AG09309 (cell line): Measurements from ENCODE around the gene CDK17.

ENCODE experiments used
- DNase-seq: peaks from one replicate; pipeline ENCODE4 v3.0.0-alpha.2; 2010; ENCODE audit warnings: low read depth
- H3K4me3 ChIP-seq: 2 replicates; pipeline ENCODE4 v1.5.1; 2011; ENCODE audit warnings: mild to moderate bottlenecking, low read depth, low read length, moderate library complexity; ENCODE audit not compliant: control insufficient read depth
- TF ChIP-seq, protein P1 (sequence below): IDR thresholded peaks from 2 replicates; pipeline ENCODE4 v1.5.1; 2011; ENCODE audit warnings: mild to moderate bottlenecking, low read depth, low read length, inconsistent platforms; ENCODE audit not compliant: insufficient read depth, control insufficient read depth; ENCODE audit errors: missing control alignments

Gene CDK17

DNA sequence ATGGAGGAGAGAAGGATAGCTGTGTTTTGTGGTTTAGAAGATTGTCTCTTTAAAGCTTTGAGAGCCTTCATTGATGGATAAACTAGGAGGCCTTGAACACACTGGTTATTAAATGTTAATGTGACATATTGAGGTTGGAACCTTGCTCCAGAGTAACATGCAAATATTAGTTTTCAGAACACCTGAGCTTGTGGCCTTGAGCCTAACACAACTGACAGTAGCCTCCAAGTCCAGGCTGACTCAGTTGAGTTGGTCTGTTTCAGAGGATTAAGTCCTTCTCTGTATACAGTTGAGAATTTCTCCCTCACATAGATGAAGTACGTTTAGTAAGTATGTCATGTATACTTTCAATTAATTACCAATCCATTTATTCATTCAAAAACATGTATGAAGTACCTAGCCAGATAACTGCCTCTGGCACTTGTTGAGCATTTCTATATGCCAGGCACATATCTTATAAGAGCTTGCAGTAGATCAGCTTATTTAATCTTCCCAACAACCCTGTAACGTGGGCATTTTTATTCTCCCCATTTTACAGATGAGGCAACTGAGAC, 142.6 kb downstream of the CDK17 start:
- no peak for DNase-seq
- TF ChIP-seq, protein P1, sequence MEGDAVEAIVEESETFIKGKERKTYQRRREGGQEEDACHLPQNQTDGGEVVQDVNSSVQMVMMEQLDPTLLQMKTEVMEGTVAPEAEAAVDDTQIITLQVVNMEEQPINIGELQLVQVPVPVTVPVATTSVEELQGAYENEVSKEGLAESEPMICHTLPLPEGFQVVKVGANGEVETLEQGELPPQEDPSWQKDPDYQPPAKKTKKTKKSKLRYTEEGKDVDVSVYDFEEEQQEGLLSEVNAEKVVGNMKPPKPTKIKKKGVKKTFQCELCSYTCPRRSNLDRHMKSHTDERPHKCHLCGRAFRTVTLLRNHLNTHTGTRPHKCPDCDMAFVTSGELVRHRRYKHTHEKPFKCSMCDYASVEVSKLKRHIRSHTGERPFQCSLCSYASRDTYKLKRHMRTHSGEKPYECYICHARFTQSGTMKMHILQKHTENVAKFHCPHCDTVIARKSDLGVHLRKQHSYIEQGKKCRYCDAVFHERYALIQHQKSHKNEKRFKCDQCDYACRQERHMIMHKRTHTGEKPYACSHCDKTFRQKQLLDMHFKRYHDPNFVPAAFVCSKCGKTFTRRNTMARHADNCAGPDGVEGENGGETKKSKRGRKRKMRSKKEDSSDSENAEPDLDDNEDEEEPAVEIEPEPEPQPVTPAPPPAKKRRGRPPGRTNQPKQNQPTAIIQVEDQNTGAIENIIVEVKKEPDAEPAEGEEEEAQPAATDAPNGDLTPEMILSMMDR: no peak
- no peak overlapping the region for H3K4me3 ChIP-seq

DNA sequence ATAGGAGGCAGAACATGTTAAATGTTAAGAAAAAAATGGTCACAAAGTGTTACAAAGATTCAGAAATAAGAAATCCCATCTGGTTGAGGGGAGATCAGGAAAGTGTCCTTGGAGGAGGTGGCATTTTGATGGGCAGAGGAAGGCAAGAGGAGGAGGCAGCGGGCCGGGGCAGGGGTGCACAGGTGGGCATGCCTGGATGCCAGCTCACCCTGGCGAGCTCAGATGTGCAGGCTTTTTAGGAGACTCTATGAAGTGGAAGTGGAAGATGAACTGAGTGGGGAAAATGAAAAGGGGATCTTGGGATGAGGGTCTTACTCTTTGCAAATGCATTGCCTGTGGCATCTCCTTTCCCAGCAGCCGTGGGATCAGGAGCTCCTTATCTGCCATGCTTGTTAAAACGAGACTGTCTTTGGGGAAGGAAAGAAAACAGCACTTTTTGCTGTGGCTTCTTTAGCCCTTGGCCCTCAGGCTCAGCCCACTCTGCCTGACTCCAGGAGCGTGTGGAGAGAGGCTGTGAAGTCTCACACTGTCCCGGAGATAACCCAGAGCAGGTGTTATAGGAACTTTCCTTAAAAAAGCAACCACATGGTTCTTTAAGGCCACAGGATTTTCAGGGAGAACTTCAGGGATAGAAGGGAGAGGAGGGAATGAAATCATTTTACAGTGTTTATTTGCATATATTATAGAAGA, 143.4 kb downstream of the CDK17 start:
- TF ChIP-seq, protein P1: no peak
- no peak overlapping the region for H3K4me3 ChIP-seq
- DNase-seq: no peak

DNA sequence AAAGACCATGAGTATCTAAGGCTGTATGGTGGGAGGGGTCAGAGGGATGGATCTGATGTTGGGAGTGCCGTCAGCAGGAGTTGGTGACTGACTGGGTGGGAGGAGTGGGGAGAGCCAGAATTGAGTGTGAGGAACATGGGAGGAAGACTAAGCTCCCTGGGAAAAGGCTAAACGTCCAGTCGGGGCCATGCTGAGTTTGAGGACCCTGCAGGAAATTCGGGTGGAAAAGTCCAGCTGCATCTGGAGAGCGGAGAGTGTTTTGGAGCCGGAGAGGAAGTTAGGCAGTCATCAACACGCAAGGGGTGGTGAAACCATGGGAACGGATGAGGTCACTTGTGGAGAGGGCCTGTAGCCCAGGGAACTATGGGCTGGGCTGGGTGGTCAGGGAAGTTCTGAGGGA, 145.2 kb downstream of the CDK17 start:
- DNase-seq: no peak
- TF ChIP-seq, protein P1: no peak
- no peak overlapping the region for H3K4me3 ChIP-seq

DNA sequence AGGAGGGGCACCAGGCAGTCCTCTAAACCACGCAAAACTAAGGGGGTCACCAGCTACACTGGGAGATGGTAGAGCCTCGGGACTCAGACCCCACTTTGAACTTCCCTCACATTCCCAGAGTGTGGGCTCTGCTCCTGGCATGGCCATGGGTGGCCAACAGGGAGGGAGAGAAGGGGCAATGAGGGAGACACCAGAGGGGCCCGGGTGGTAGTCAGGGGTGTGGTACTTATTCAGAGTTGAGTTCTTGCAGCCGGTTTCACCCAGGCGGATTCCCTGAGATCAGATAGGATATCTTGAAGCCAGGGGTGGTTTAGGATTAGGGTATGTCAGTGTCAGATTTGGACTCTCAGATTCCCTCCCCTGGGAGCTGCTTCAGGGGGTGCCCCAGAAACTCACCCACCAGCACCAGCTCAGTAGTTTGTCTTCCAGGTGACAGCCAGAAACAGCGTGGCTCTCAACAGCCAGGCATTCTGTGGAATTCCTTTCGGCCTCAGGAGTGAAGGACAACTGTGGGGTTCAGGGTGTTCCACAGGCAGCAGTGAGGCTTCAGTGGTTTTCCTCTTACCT, 150.0 kb downstream of the CDK17 start:
- no peak overlapping the region for H3K4me3 ChIP-seq
- no peak for DNase-seq

DNA sequence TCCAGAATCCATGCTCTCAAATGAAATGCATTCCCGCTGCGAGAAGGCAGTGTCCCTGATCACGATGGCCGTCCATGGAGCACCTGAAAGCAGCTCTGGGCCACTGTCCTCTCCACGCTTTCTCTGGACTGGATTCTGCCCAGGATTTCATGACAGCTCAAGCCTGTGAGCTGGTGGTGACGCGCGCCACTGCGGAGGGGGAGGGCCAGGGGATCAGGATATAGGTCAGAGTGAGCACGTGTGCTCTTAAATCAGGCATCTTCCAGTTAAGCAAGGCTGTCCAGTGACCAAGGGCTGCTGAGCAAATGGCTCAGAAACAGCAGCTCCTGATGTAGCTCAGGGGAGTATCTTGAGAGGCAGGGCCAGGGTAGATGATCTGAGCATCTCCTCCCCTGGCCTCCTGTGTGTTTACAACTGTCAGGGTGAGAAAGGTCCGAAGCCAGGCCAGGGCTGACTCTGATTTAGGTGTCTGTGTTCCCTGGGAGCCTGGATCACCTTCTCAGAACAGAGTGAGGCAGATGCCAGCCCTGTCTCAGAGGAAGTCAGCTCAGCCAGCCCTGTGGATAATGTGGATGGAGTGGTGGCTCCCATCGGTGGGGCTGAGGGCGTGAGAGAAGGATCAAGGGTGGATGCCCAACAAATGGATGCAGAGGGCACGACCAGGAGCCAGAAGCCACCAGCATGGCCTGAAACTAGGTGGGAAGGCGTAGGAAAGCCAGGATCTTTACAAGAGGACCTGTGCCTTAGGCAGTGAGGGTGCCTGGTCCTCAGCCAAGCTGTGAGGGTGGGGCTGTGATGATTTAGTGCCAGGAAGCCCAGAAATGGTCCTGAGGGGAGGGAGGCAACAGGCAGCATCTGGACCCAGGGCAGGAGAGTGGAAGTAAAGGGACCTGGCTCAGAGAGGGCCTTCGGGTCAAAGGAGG, 150.8 kb downstream of the CDK17 start:
- H3K4me3 ChIP-seq: no peak overlapping the region
- TF ChIP-seq, protein P1: no peak
- no peak for DNase-seq

More for the DNA sequence above, 150.0 kb downstream of the CDK17 start:
- TF ChIP-seq, protein P1: no peak

DNA sequence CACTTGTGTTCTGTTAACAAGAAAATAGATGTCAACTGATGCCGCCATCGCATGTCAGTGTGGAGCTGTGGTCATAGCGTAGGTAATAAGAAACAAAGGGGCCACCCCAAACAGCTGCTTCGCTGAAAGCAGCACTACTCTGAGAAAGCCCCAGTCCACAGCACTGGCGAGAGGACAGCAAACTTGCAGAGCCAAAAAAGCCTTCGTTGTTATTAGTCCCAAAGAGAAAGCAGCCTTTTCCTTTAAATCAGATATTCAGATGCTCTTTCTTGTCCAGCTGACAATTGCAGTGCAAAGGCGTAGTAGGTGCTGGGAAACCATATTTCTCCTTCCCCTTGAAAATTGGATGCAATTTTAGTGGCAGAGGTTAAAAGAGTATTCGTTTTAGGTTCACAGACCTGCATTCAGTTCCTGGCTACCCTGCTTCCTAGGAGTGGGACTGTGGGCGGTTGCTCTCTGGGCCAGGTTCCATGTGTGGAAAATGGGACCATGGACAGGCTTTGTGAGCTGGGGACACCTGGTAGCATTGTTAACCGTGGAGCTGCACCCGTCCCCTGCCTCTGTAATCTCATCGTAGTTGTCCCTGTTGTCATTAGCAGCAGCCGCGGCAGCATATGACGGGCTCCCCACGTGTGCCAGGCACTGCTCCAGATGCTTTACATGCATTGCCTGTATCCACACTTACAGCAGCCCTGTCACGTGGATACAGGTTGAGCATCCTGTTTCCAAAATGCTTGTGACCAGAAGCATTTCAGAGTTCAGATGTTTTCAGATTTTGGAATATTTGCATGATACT, 151.9 kb downstream of the CDK17 start:
- DNase-seq: no peak
- H3K4me3 ChIP-seq: no peak overlapping the region
- TF ChIP-seq, protein P1: no peak
